Tongue (tissue), 2 donors: Measurements from ENCODE around the gene TRPM4. TPM values are rescaled to one million over a fixed set of nuclear protein-coding genes. Genes with fewer than 3 reads are reported as not detected.
"Not testable (repeated sequence)": the region's sequence is repeated elsewhere in the genome, so short reads cannot be mapped to it uniquely, and the experiment has no call there.

ENCODE experiments used
- DNase-seq: peaks from one replicate; pipeline ENCODE4 v3.0.0-alpha.2; 2015
- total RNA-seq: library from RNA; depleted of rRNA; stranded (reverse); fragments of >200 nt; gene quantifications from one replicate; pipeline ENCODE4 v1.2.3, GENCODE V29; 2014

Gene TRPM4
- total RNA-seq, 1 donor from 2014 or later = 28.2 TPM

DNA sequence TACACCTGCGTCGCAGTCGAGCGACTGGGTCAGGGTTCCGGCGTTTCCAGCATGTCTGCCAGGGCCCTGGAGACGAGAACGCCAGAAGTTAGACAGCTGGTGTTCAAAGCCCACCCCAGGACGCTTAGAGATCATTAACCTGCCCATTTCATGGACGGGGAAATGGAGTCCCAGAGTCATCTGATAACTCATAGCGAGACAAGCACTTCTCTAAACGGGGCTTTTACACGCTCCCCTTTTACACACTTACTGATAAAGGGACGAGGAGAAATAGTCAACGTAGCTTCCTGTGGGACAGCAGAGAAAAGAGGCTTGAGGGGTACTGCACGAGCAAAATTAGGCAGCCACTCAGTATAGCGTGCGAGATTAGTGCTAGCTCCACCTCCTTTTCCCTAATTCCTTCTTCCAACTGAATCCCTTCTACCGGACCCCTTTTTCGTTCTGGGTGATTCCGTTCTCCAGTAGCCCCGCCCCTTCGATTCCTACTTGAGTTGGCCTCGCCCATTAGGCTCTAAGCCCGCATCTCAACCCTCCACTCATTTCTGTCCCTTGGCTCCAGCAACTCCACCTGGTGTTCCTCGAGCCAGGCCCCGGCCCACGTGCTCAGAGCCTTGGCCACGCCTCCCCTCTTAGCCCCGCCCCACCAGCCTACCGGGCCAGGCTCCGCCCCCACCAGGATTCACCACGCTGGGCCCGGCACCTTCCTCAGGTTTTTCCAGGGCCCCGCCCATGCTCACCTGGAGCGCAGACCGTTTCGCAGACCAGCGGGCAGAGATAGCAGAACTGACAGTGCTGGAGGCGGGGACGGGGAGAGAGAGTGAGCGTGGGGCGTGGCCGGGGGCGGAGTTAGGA is 6.1 kb upstream of the TRPM4 start:
- DNase-seq = peak; percentile 87

DNA sequence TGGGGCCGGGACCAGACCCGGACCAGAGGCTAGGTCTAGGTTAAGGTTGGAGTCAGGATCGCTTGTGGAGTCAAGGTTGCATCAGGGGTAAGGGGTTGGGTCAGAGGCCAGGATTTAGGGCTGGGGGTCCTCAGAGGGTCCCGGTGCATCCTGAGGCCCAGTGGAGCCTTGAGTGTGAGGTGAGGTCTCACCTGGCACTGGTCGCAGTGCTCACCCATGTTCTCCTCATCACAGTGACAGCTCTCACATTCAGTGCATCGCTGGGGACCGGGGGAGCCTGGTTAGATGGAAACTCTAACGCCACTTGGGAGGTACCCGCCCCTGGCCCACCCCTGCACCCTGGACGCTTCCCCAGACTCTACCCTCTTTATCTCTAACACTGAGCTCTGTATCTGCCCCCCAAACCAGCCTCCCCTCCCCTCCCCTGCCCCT is 5.5 kb upstream of the TRPM4 start:
- DNase-seq = no peak

DNA sequence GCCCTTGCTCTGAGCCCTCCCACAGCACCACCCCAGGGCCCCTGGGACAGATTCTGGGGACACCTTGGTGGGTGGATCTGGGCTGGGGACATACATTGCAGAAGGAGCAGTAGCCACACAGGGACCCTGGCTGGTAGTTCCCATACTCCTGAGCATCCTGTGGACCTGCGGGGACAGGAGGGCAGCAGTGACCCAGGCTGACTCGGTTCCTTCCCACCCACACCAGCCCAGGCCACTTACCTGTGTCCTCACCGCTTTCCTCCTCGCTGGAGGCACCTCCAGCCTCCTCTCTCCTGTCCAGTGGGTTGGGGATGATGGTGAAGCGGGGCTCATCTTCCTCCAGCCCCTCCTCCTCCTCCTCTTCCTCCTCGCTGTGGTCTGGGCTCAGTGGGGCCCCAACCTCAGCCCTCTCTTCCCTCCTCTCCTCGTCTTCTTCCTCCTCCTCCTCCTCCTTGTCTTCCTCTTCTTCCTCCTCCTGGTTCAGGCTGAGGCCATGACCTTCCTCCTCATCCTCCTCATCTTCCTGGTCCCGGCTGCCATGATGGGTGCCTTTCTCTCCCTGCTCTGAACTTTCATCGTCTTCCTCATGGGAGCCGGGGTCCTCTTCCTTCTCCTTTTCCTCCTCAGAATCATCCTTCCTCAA is 4.3 kb upstream of the TRPM4 start:
- no peak for DNase-seq

DNA sequence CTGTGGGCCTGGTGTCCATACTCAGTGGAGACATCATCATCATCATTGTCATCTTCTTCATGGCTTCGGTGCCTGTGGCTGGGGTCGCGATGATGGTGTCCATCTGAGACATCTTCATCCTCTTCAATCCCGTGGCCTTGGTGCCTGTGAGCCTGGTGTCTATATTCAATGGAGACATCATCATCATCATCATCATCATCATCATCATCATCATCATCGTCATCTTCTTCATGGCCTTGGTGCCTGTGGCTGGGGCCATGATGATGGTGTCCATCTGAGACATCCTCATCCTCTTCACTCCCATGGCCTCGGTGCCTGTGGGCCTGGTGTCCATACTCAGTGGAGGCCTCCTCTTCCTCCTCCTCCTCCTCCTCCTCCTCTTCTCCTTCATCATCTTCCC is 3.3 kb upstream of the TRPM4 start:
- DNase-seq = no peak

DNA sequence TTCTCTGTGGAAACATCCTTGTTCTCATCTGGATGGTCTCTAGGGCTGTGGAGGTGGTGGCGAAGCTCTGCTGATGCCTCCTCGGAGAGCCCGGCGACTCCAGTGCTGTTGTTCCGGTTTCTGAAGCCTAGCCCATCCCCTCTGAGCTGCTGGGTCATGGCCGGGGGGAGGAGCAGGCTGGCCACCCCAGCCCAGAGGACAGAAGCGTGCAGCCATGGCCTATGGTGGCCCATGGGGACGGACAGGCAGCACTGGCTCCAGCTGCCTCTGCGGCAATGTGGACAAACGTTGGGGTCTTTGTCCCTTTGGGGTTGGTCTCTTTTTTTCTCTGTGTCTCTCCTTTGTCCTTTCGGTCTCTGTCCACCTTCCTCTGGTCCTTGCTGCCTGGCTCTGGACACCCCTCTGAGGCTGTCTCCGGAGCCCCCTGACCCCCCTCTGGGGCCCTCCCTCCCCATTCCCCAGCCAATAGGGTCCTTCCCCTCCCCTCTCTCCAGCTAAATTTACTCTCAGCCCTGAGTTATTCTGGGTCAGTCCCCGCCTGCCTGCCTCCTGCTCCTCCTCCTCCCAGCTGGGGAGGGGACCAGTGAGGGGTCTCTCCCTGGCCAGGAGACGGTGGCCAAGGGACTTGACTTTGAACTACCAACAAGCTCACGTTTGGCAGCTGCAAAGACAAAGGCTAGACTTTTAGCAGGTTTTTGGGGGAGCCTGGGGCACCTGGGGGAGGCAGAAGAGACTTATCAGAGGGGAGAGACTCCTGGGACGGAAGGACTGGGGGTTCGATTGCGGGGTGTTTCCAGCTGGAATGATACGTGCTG is 2.4 kb upstream of the TRPM4 start, which contains the start of gene HRC:
TSS of gene HRC (minus strand) at position 392 of the 815 bp plus-strand sequence. CDS start at position 233, 159 bp downstream.
- peak; percentile 87 for DNase-seq

DNA sequence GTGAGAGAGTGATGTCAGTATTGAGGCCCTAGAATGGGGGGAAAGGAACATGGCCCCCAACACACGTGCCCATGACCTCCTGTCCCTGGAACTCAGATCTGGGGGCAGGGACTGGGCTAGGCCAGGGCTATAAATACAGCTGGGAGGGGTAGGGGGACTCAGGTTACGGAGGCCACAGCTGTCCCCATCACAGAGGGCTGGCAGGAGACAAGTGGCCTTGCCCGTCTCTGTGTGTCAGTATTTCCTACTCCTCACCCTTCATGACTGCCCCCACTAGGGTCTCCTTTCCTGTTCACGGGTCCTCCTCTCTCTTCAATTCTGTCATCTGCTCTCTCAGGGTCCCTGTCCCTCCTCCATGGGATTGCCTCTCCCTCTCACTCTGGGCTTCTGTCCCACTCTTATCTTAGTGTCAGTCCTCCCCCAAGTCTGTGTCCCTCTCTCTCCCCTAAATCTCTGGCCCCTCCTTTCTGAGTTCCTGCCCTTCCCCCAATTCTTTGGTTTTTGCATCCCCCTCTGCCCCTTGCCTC is 1.7 kb upstream of the TRPM4 start:
- peak; percentile 93 for DNase-seq

DNA sequence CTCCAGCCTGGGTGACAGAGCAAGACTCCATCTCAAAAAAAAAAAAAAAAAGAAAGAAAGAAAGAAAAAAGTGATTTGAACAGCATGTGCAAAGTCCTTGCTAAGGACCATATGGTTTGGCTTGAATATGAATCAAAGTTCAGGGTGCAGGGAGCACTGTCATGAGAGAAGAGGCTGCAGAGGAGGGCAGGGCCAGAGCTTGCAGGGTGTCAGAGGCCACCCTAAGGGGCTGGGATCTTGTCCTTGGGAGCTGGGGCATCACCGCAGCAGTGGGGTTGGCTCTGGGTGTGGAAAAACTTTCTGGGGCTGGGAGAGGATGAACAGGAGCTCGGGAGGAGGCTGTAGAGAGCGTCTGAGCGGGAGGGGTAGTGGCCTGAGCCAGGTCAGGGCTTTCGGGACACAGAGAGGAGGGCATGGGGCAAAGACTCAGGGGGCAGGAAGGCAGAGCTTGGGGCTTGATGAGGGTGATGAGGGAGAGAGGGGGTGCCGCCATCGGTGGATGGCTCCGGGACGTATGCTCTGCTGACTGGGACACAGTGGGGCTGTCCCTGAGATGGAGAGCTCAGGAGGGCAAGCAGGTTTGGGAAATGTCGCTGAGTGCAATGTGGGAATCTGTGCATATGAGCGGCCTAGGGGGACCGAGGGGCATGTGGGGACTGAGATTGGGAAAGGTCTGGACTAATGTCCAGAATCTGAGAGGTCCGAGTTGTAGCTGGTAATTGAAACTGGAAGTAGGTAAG is 3.0 kb downstream of the TRPM4 start:
- no peak for DNase-seq

DNA sequence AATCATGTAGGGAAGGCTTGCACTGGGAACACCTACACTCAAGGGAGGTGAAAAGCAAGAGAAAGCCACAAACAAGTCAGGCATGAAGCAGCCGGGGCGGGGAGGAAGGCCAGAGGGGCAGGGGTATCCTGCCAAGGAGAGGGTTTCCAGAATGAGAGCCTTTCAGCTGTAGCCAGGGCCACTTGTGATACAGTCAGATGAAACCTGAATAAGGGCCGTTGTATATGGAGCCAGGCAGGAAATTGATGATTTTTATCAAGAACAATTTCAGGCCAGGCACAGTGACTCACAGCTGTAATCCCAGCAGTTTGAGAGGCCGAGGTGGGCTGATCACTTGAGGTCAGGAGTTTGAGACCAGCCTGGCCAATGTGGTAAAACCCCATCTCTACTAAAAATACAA is 4.4 kb downstream of the TRPM4 start:
- DNase-seq = no peak

DNA sequence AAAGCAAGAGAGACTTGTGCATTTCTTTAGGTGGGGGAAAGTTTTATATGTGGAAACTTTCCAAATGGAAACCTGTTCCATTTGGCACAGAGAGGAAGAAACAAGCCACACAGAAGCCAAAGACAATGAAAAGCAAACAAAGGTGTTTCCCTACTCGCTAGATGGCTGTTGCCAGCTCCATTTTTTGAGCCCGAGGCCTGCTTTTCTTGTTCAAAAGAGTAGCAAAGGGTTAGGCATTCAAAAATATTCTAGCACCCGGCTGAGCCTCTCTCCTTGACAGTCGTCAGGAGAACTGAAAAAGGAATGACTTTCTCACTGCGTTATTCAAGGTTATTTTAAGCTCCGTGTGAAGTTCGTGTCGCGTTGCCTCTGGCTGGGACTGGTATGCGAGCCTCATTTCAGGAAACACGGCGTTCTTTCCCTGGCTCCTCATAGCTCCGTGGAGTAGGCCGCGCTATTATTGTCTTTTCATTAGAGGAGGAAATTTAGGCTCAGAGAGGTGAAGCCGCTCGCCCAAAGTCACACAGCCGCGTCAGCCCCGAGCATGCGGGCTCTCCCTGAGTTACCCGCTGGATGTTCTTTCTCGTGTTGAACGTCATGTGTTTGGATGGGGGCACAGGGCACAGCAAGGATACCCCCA is 7.6 kb downstream of the TRPM4 start:
- DNase-seq = peak; percentile 77

DNA sequence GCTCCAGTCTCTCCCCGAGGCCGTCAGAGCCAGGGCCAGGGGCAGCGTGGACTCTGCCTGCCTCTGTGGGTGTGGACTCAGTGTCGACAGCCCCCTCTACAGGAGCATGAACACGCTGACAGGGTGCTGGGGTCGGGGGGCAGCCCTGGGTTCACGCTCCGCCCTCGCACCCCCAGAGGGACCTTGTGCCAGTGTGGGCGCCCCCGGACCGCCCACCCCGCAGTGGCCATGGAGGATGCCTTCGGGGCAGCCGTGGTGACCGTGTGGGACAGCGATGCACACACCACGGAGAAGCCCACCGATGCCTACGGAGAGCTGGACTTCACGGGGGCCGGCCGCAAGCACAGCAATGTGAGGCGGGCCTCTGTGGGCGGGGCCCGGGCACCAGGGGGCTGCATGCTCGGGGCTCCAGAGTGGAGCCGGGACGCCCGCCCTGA is 8.3 kb downstream of the TRPM4 start:
- DNase-seq = no peak

DNA sequence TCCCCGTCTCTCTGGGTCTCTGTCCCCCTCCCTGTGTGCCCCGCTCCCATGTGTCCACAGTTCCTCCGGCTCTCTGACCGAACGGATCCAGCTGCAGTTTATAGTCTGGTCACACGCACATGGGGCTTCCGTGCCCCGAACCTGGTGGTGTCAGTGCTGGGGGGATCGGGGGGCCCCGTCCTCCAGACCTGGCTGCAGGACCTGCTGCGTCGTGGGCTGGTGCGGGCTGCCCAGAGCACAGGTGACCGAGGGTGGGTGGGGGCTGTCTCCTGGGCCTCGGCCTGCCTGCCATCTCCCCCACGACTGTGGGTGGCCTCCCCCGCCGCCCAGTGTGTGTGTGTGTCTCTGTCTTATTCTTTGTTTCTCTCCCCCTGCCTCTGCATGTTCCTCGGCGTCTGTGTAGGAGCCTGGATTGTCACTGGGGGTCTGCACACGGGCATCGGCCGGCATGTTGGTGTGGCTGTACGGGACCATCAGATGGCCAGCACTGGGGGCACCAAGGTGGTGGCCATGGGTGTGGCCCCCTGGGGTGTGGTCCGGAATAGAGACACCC is 10.3 kb downstream of the TRPM4 start:
- DNase-seq = no peak

DNA sequence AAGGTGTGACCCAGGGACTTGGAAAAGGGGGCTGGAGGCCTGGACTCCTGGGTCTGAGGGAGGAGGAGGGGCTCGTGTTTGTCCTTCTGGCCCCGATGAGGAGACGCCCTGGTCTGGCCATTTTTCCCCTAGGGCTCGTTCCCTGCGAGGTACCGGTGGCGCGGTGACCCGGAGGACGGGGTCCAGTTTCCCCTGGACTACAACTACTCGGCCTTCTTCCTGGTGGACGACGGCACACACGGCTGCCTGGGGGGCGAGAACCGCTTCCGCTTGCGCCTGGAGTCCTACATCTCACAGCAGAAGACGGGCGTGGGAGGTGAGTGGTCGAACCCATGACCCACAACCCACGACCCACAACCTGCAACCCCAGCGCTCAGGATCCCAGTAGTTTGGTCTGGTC is 10.8 kb downstream of the TRPM4 start:
- DNase-seq = no peak

DNA sequence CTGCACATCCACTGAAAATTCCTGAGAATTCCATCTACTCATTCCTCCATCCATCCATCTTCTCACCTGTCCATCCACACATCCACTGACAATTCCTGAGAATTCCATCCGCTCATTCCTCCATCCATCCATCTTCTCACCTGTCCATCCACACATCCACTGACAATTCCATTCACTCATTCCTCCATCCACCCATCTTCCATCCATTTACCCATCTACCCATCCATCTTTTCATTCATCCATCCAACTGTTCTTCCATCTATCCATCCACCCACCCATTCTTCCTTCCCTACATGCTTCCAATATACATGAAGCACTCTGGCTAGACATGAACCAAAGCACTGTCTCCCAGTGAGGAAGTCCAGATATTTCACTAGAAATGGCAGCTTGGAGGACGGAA is 15.6 kb downstream of the TRPM4 start:
- DNase-seq = no peak

DNA sequence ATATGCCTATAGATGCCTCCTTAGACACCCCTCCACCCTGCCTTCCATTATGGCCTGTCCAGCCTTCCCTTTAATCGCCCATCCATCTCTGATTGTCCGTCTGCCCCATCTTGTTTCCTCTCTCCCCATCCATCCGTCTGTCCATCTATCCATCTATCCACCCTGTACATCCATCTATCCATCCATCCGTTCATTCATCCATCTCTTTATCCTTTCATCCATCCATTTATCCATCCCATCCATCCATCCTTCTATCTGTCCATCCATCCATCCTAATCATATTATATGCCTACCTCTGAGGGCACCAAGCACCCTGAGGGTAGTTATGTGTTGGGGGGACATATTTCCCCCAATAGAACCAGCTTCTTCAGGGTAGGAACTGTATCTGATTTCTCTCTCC is 23.1 kb downstream of the TRPM4 start:
- no peak for DNase-seq

DNA sequence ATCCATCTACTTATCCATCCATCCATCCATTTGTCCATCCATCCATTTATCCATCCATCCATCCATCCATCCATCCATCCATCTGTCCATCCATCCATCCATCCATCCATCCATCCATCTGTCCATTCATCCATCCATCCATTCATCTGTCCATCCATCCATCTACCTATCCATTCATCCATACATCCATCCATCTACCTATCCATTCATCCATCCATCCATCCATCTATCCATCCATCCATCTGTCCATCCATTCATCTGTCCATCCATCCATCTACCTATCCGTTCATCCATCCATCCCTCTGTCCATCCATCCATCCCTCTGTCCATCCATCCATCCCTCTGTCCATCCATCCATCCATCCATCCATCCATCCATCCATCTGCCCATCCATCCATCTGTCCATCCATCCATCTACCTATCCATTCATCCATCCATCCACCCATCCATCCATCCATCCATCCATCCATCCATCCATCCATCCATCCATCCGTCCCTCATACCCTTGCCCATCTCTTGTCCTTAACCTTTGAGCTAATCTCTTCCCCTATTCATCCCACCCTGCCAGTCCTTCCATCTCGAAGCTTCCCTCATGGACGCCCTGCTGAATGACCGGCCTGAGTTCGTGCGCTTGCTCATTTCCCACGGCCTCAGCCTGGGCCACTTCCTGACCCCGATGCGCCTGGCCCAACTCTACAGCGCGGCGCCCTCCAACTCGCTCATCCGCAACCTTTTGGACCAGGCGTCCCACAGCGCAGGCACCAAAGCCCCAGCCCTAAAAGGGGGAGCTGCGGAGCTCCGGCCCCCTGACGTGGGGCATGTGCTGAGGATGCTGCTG is 24.6 kb downstream of the TRPM4 start:
- DNase-seq = not testable (repeated sequence)

DNA sequence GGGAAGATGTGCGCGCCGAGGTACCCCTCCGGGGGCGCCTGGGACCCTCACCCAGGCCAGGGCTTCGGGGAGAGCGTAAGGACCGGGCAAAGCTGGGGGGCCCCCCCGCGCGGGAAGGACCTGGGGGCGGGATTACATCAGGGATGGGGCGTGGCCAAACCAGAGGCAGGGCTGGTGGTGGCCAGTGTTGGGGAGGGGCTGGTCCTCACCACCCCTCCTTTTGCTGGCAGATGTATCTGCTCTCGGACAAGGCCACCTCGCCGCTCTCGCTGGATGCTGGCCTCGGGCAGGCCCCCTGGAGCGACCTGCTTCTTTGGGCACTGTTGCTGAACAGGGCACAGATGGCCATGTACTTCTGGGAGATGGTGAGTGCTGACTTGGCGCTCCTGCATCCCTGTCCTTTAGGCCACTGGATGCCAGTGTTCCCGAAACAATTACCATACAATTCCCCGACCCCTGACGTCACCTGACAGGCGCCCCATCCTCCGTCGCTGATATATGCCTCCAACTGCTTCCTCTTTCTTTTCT is 25.3 kb downstream of the TRPM4 start:
- DNase-seq = no peak

DNA sequence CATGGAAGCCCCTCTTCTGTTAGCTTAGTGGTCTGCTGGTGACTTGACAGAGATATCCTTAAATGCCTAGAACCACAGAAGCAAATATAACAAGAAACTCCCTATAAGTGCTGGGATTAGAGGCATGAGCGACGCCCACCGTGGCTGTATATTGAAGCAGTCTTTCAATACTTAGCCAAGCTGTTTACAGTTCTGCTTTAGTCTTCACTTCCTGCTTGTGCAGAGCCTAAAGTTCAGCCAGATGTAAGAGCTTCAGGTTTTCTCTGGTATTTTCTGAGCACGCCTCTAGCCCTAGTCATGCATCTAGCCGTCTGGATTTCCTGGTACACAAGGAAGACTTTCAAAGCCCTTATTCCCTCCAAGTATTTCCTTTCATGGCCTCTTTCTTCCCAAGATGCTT is 28.5 kb downstream of the TRPM4 start:
- DNase-seq = no peak

DNA sequence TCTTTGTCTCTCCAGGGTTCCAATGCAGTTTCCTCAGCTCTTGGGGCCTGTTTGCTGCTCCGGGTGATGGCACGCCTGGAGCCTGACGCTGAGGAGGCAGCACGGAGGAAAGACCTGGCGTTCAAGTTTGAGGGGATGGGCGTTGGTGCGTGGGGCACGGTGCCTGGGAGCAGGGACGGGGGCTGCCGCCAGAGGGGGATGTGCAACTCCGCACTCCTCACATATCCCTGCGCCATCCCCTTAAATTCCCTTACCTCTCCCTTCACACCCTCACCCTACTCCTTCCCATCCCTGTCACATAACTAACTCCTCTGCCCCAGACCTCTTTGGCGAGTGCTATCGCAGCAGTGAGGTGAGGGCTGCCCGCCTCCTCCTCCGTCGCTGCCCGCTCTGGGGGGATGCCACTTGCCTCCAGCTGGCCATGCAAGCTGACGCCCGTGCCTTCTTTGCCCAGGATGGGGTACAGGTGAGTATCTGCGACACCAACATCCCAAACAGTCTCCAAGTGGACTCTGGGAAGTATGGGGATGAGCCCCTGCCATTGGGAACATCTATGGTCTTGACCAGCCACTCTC is 31.1 kb downstream of the TRPM4 start:
- DNase-seq = no peak

DNA sequence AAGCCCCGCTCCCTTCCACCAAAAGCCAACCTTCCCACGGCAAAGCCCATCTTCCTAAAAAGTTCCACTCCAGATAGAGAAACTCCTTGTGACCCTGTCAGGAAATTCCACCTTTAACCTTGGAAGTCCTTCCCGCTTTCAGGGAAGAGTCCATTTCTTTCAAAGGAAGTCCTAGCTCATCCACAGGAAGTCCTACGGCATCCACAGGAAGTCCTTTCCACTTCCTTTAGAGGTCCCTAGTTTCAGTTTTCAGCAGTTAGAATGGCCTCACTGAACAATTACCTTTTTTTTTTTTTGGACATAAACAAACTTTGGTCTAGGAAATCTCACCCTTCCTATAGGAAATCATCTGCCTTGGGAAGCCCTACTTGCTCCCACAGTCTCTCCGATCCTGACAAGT is 31.7 kb downstream of the TRPM4 start:
- no peak for DNase-seq
